Right kidney (tissue), 1 donor: ENCODE data around the gene CCDC12.

Experiments
- DNase-seq: peaks from one replicate; pipeline ENCODE4 v3.0.0-alpha.2; 2016

Gene CCDC12

GRCh38 chr3:46874430-46874829 lies 102.1 kb downstream of the CCDC12 start:
- no peak for DNase-seq

- no peak for DNase-seq
Observed at GRCh38 chr3:46873521-46873920, 103.0 kb downstream of the CCDC12 start.
